GM04503 (cell line): Measurements from ENCODE around the gene ARHGDIA.

ENCODE experiments used
- DNase-seq: peaks from one replicate; pipeline ENCODE4 v3.0.0-alpha.2; 2012; ENCODE audit warnings: low read depth

ARHGDIA gene

GRCh38 chr17:81822996-81823819 is 47.9 kb downstream of the ARHGDIA start:
- no peak for DNase-seq

GRCh38 chr17:81822312-81822637 is 48.9 kb downstream of the ARHGDIA start:
- no peak for DNase-seq

- DNase-seq = no peak
Observed at GRCh38 chr17:81821603-81822311, 49.4 kb downstream of the ARHGDIA start.

GRCh38 chr17:81821147-81821546 is 50.0 kb downstream of the ARHGDIA start:
- no peak for DNase-seq

- no peak for DNase-seq
Observed at GRCh38 chr17:81819708-81820107, 51.4 kb downstream of the ARHGDIA start.

- DNase-seq = no peak
Observed at GRCh38 chr17:81817758-81818147, 53.4 kb downstream of the ARHGDIA start.
